Activated CD8-positive, alpha-beta T cell treated with anti-CD3 and anti-CD28 coated beads for 36 hours (primary cell): ENCODE measurements around the gene CLEC5A. TPM values are rescaled to one million over a fixed set of nuclear protein-coding genes. Genes with fewer than 3 reads are reported as not detected.
"Not testable (repeated sequence)": the region's sequence is repeated elsewhere in the genome, so short reads cannot be mapped to it uniquely, and the experiment has no call there.

Source experiments
- ATAC-seq: fragments of 200-7000 bp; cut with Tn5 transposase; one replicate; pipeline ENCODE4 v1.10.0; 2021; ENCODE audit warnings: mild to moderate bottlenecking, moderate library complexity
- CTCF ChIA-PET: fragments of 350-600 bp; sonication (Branson Sonifier 250); formaldehyde crosslinking; loops from one replicate; lab custom pipeline; 2021; ENCODE audit warnings: antibody characterized with exemption; lab: Charles Lee
- POLR2A ChIA-PET: fragments of 350-600 bp; sonication (Branson Sonifier 250); formaldehyde crosslinking; loops from one replicate; lab custom pipeline; 2021; ENCODE audit warnings: antibody characterized with exemption; lab: Charles Lee
- DNase-seq: peaks from one replicate; pipeline ENCODE4 v3.0.0-alpha.2; 2020
- H3K27ac Mint-ChIP-seq: one replicate; pipeline ENCODE4 v1.8.0; 2021; ENCODE audit warnings: mild to moderate bottlenecking, mixed read lengths
- H3K27me3 Mint-ChIP-seq: one replicate; pipeline ENCODE4 v1.8.0; 2021; ENCODE audit warnings: mixed read lengths
- H3K36me3 Mint-ChIP-seq: one replicate; pipeline ENCODE4 v1.8.0; 2021; ENCODE audit warnings: low read depth, mixed read lengths
- H3K4me1 Mint-ChIP-seq: one replicate; pipeline ENCODE4 v1.8.0; 2021; ENCODE audit warnings: low read depth, mixed read lengths
- H3K4me3 Mint-ChIP-seq: one replicate; pipeline ENCODE4 v1.8.0; 2021; ENCODE audit warnings: mild to moderate bottlenecking, moderate library complexity, mixed read lengths
- H3K9me3 Mint-ChIP-seq: one replicate; pipeline ENCODE4 v1.8.0; 2021; ENCODE audit warnings: mixed read lengths
- intact Hi-C: fragments of 100-400 bp; cut with micrococcal nuclease; formaldehyde crosslinking; loops from one replicate; pipeline ENCODE4 v1.10.0; 2022
- total RNA-seq, 2 experiments: library from RNA; stranded (reverse); gene quantifications; one replicate each; pipeline ENCODE4 v1.2.3, GENCODE V29; 2021
- TF ChIP-seq, protein P1 (sequence below): fragments of 200-600 bp; IDR thresholded peaks from one replicate; pipeline ENCODE4 v1.8.0; 2022; ENCODE audit warnings: antibody characterized with exemption, mild to moderate bottlenecking

The CLEC5A gene
- total RNA-seq, 2 experiments from 2014 or later: not detected

DNA sequence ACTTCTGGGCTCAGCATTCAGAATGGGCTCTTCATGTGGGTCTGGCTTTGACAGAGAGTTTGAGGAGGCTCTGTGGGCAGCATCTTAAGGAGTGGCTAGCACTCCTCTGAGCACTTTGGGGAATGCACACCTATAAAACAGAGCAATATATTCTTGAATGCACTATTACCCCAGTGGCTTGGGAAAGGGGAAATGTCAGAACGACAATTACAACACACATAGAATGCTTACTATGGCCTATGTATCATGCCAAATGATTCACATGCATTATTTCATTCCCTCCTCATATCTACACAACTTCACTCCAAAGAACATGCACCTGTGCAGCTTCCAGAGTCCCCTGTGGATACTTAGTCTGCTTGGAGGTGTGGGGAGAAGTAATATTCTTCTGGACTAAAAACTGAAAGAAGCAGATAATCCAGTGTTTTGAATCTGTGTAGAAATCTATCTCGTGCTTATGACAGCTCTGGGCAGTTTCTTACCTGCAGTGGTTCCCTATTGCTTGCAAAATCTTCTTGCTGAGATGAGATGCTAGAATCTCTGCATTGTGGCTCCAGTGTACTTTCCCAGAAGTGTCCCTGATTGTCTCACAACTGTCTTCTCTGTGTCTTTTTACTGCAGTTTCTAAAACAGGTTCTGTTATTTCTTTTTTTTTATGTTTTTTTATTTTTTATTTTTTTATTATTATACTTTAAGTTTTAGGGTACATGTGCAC is 43.4 kb upstream of the CLEC5A start:
- H3K4me1 Mint-ChIP-seq: no peaks in the 10 kb centered on the region
- H3K4me3 Mint-ChIP-seq: no peak overlapping the region
- ChIA-PET CTCF (no interaction called here), POLR2A (no interaction called here)
- H3K9me3 Mint-ChIP-seq: no peaks in the 10 kb centered on the region
- H3K27ac Mint-ChIP-seq: no peak overlapping the region
- H3K36me3 Mint-ChIP-seq: no peaks in the 10 kb centered on the region
- ATAC-seq (no peak), DNase-seq (no peak)
- intact Hi-C loops: no loop called here
- TF ChIP-seq, protein P1, sequence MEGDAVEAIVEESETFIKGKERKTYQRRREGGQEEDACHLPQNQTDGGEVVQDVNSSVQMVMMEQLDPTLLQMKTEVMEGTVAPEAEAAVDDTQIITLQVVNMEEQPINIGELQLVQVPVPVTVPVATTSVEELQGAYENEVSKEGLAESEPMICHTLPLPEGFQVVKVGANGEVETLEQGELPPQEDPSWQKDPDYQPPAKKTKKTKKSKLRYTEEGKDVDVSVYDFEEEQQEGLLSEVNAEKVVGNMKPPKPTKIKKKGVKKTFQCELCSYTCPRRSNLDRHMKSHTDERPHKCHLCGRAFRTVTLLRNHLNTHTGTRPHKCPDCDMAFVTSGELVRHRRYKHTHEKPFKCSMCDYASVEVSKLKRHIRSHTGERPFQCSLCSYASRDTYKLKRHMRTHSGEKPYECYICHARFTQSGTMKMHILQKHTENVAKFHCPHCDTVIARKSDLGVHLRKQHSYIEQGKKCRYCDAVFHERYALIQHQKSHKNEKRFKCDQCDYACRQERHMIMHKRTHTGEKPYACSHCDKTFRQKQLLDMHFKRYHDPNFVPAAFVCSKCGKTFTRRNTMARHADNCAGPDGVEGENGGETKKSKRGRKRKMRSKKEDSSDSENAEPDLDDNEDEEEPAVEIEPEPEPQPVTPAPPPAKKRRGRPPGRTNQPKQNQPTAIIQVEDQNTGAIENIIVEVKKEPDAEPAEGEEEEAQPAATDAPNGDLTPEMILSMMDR: no peak
- no peaks in the 10 kb centered on the region for H3K27me3 Mint-ChIP-seq

GRCh38 chr7:141987803-141988202 is 41.0 kb upstream of the CLEC5A start:
- H3K27me3 Mint-ChIP-seq, H3K4me3 Mint-ChIP-seq, H3K27ac Mint-ChIP-seq, H3K36me3 Mint-ChIP-seq, intact Hi-C loops, POLR2A ChIA-PET, ATAC-seq, H3K4me1 Mint-ChIP-seq, DNase-seq, CTCF ChIA-PET, H3K9me3 Mint-ChIP-seq: not testable (repeated sequence)

GRCh38 chr7:141986923-141987322 is 40.1 kb upstream of the CLEC5A start:
- Mint-ChIP-seq H3K36me3 (no peaks in the 10 kb centered on the region), H3K4me3 (no peak overlapping the region), H3K9me3 (no peaks in the 10 kb centered on the region), H3K27me3 (no peaks in the 10 kb centered on the region), H3K27ac (no peak overlapping the region), H3K4me1 (no peaks in the 10 kb centered on the region)
- ChIA-PET CTCF (no interaction called here), POLR2A (no interaction called here)
- no peak for DNase-seq
- no peak for ATAC-seq
- intact Hi-C loops: no loop called here
- TF ChIP-seq, protein P1: no peak

GRCh38 chr7:141985926-141986325 is 39.2 kb upstream of the CLEC5A start:
- CTCF ChIA-PET: interaction anchor here (1.2 kb wide), 1 partner anchor 10 kb away, joined by 4 read pairs; no protein-coding TSS in a partner anchor
- H3K9me3 Mint-ChIP-seq, ATAC-seq, H3K4me3 Mint-ChIP-seq, H3K27ac Mint-ChIP-seq, DNase-seq, H3K36me3 Mint-ChIP-seq, H3K4me1 Mint-ChIP-seq, intact Hi-C loops, H3K27me3 Mint-ChIP-seq, POLR2A ChIA-PET: not testable (repeated sequence)

- DNase-seq: no peak
- H3K27me3 Mint-ChIP-seq: no peaks in the 10 kb centered on the region
- H3K27ac Mint-ChIP-seq: peak overlapping the region; percentile 50
- peaks cover 12% of the 10 kb centered on the region for H3K4me1 Mint-ChIP-seq
- intact Hi-C loops: no loop called here
- ChIA-PET CTCF (no interaction called here), POLR2A (no interaction called here)
- TF ChIP-seq, protein P1: no peak
- ATAC-seq: no peak
- no peak overlapping the region for H3K4me3 Mint-ChIP-seq
- no peaks in the 10 kb centered on the region for H3K36me3 Mint-ChIP-seq
- H3K9me3 Mint-ChIP-seq: no peaks in the 10 kb centered on the region
Measured at GRCh38 chr7:141979568-141979967, 32.8 kb upstream of the CLEC5A start.

- H3K9me3 Mint-ChIP-seq: no peaks in the 10 kb centered on the region
- no peaks in the 10 kb centered on the region for H3K36me3 Mint-ChIP-seq
- DNase-seq (no peak), ATAC-seq (no peak)
- no peak overlapping the region for H3K4me3 Mint-ChIP-seq
- H3K27ac Mint-ChIP-seq: no peak overlapping the region
- POLR2A ChIA-PET: no interaction called here
- CTCF ChIA-PET: no interaction called here
- H3K4me1 Mint-ChIP-seq: peaks cover 12% of the 10 kb centered on the region
- TF ChIP-seq, protein P1: no peak
- intact Hi-C loops: no loop called here
- no peaks in the 10 kb centered on the region for H3K27me3 Mint-ChIP-seq
Measured at GRCh38 chr7:141978351-141978750, 31.6 kb upstream of the CLEC5A start.
